Measurements from ENCODE around the gene TM2D1.

DNA sequence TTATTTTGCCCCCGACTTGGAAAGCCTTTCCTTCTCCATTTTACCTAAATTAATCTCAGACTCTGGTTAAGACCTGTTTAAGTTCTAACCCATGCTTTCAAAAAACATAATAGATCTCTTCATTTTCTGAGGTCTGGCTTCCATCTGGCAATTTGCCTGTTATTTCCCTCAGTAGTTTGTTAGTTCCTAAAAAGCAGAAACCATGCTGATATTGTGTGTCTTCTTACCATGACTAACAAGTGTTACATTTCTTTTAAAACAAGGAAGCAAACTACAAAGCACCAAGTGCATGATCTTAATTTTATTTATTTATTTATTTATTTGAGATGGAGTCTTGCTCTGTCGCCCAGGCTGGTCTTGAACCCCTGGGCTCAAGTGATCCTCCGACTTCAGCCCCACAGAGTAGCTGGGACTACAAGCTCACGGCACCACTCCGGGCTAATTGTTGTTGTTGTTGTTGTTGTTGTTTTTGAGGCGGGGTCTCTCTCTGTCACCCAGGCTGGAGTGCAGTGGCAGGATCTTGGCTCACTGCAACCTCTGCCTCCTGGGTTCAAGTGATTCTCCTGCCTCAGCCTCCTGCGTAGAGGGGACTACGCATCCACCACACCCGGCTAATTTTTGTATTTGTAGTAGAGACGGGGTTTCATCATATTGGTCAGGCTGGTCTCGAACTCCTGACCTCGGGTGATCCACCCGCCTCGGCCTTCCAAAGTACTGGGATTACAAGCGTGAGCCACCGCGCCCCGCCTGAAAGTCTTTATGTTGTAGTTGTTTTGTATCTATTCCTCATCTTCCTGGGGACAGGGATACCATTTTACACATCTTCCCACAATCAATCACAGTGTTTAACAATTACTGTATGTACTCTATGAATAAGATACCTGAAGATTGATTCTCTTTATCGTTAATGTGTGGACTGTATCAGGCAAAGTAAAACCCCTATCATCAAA, 16.1 kb upstream of the TM2D1 start:
- TF ChIP-seq ELF1 (IDR thresholded peaks at IDR 0.05; ENCODE audit: borderline replicate concordance, low read depth) (no peak), CEBPB (IDR thresholded peaks at IDR 0.05; ENCODE audit: low read depth) (no peak), POLR2AphosphoS5 (IDR thresholded peaks at IDR 0.05; ENCODE audit: low read depth, low read length) (no peak), POLR2A (IDR thresholded peaks at IDR 0.05; ENCODE audit: borderline replicate concordance, extremely low read depth, insufficient read depth, insufficient read length) (no peak), SIN3A (IDR thresholded peaks at IDR 0.05; ENCODE audit: low read depth) (no peak)
- TF ChIP-seq, protein P1, sequence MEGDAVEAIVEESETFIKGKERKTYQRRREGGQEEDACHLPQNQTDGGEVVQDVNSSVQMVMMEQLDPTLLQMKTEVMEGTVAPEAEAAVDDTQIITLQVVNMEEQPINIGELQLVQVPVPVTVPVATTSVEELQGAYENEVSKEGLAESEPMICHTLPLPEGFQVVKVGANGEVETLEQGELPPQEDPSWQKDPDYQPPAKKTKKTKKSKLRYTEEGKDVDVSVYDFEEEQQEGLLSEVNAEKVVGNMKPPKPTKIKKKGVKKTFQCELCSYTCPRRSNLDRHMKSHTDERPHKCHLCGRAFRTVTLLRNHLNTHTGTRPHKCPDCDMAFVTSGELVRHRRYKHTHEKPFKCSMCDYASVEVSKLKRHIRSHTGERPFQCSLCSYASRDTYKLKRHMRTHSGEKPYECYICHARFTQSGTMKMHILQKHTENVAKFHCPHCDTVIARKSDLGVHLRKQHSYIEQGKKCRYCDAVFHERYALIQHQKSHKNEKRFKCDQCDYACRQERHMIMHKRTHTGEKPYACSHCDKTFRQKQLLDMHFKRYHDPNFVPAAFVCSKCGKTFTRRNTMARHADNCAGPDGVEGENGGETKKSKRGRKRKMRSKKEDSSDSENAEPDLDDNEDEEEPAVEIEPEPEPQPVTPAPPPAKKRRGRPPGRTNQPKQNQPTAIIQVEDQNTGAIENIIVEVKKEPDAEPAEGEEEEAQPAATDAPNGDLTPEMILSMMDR (IDR thresholded peaks at IDR 0.05 in 2 of 3, conservative IDR thresholded peaks at IDR 0.05 in 1 of 3; ENCODE audit: borderline replicate concordance in 1 of 3, insufficient read depth in 1 of 3, low read depth in 2 of 3, low read length in 2 of 3), result no peak

All from HCT116 (cell line).